Measurements from ENCODE around the gene POLD1.

GRCh38 chr19:50380751-50381151 lies 3.4 kb upstream of the POLD1 start:
- TF ChIP-seq POLR2A (IDR thresholded peaks at IDR 0.05) (no peak), CTCF (IDR thresholded peaks at IDR 0.05) (no peak), POLR2AphosphoS5 (IDR thresholded peaks at IDR 0.05) (no peak)

Measured in gastroesophageal sphincter (tissue), 3 donors.